GM18511 (cell line): ENCODE data around the gene STON2.
"Not testable (repeated sequence)": the region's sequence is repeated elsewhere in the genome, so short reads cannot be mapped to it uniquely, and the experiment has no call there.

ENCODE experiments used
- ATAC-seq: cut with Tn5 transposase; IDR thresholded peaks from one replicate; pipeline ENCODE4 v1.9.1; 2021; ENCODE audit warnings: mild to moderate bottlenecking, moderate library complexity; ENCODE audit not compliant: unreplicated experiment

Gene STON2

DNA sequence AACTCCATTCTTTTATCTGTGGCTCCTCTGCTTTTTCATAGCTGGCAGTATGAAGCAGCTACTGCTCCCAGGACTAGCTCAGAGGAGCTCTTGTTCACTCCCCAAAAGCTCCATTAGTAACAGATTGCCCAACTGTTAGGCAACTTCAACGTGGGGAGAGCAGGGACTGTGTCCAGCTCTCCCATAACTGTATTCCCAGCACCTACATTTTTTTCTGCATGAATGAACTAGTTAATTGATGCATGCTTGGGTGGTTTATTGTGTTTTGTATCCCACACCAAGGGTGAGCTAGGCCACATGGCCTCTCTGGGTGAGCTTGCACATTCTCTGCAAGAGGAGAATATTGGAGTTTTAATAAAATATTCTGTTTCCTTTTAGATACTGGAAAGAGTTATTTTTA lies 15.2 kb downstream of the STON2 start:
- no peak for ATAC-seq

DNA sequence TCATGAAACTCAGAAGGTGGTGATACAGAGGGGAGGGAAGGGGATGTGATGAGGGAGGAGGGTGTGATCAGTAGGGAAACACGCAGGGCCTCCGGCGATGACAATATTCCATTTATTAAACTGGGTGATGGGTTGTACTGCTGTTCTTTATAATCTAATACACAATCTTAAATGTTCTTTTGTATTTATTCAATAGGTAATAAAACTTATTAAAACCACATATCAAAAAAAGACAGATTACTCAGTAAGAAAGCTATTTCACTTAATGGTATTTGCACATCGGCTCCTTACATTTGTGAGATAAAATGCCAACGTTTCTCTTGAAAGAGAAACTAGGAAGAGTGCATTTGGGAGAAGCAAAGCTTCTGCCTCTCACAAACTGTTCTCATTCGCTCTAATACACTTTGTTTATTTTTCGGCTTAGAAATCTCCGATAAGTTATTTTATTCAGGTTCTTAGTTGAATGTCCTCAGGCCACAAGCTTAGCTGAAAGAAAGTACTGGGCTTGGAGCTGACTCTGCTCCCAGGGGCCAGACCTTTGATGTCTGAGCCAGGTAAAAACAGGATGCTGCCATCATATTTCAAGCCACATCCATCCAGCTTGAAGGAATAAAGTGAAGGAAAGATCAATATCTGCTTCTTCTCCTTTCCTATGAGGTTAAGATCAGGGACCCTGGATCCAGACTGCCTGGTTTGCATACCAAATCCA lies 17.5 kb downstream of the STON2 start:
- ATAC-seq: no peak

DNA sequence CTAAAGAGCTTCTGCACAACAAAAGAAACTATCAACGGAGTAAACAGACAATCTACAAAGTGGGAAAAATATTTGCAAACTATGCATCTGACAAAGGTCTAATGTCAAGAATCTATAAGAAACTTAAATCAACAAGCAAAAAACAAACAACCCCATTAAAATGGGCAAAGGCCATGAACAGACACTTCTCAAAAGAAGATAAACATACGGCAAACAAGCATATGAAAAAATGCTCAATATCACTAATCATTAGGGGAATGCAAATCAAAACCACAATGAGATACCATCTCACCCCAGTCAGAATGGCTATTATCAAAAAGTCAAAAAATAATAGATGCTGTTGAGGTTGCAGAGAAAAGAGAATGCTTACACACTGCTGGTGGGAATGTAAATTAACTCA lies 20.1 kb downstream of the STON2 start:
- ATAC-seq: not testable (repeated sequence)

DNA sequence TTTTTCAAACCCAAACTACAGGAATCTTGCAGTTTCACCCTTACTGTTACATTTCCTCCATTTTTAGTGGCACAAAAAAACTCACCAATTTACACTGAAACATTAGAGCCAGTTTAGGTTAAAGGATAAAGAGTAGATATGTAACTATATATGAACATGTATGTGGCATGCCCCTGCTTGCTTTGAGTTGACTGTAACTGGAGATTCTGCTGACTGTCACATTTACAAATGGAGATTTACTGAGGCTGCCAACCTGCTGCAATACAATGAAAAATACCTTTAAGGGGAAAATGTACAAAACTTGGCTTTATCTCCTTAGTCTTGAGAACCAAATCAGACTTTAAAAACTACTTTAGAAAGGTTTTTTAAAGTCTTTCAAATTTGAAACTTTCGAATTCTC lies 28.3 kb downstream of the STON2 start:
- ATAC-seq: no peak

DNA sequence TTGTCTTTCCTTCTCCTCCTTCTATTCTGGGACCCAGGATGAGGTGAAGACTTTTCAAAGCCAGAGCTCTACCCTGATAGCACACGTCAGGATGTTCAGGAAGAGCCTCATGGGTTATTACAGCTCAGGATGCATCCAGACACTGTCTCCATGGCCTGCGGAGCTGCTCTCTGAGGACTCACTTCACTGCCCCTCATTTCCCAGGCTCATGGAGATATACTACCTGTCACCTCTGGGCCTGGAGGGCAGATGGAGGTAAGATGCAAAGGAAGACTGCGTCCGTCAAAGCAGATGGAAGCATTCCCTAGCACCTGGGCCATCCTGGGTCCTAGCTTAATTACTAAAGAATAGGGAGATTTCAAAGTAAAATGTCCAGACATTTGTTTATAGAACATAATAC lies 32.6 kb downstream of the STON2 start:
- no peak for ATAC-seq

DNA sequence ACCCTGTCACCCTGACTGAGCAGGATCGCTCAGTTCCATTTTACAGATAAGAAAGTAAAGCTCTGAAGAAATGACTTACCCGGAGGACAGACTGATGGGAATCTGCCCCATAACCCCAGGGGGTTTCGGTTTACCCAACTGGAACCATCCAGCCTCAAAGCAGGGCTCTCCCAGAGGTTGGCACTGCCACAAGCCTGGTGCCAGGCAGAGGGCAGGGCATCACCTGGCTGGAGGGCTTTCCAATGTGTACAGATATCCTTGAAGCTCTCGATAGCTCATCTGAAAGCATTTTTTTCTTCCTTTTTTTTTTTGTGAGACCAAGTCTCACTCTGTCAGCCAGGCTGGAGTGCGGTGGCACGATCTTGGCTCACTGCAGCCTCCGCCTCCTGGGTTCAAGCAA lies 33.2 kb downstream of the STON2 start:
- no peak for ATAC-seq

DNA sequence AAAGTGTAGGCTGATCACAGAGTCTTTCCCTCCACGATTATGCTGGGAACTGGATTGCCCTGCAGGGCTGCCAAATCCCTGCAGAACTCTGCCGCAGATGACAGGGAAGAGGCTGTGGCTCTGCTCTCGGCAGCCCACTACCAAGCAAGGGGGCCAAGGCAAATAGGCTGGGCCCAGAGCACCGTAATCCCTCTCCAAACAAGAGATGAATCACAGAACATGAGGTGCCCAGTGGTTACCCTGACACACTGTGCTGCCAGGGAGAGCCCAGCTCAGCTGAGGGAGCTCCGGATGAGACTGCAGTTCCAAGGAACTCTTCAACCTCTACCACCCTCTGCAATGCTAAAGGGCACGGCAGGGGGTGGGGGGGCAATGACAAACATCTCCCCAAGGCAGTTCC lies 33.9 kb downstream of the STON2 start:
- no peak for ATAC-seq

DNA sequence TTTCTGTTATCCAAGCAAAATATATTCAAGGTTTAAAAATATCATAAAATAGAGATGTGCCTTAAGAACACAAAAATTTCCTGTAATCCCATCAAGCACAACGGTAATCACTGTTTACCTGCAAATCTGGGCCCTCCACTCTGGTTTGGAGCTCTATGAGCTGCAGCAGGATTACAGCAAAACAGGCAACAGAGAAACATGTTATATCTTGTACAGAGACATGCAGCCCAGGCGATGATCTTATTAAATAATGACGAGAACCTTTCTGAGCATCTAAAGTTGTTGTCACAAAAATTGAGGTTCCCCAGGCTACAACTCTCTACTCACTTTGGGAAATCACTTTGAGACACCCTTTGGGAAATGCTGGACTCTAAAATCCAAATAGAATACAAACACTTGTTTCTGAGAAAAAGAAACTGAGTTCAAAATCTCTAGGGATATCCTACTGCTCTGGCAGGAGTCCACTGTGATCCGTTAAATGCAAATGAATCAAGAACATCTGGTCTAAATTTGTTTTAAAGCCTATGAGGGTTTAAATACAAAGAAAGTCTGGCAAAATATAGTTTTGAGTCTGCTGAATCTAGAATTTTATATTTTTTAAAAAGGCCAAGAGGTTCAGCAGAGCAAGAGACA lies 36.3 kb downstream of the STON2 start:
- no peak for ATAC-seq

DNA sequence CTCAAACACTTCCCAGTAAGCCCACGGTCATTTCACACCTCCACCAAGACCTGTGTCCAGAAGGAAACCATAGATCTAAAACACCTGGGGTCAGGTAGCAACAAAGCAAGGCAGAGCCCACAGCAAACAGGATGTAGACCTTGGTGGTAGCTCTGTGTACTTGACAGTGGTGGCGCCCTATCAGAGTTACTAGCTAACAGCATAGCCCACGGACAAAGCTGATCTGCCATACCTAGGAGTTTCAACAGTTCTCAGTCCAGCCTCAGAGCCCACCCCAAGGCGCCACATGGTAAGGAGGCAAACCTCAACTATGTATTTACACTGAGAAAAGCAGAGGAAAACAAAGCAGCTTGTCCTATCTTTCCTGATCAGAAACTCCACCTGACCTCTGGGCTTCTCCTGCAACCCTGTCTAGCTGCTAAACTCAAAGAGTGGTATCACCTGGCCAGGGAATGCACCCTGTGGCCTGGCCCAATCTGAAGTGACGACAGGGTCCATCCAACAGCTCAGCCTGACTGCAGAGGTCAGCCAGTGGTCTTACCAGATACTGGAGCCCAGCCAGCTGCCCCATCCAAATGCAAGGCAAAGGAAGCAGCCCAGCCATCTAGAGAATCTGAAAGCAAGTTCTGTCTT lies 46.3 kb downstream of the STON2 start:
- no peak for ATAC-seq

DNA sequence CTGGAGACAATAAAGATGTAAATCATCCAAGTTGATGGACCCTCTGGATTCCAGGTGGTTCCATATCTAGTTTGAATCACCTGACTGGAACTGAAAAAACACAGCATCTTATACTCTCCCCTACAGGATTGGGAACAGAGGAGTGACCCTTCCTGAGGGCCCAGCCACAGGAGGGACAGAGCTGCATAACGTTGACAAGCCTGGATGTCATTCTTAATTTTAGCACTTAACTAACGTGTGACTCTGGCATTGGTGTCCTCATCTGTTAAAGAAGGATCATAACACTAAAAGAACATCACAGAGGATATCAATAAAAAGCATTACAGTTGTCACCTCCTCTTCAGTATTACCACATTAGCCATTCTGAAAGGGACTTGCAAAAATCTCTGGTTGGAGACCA lies 47.7 kb downstream of the STON2 start:
- no peak for ATAC-seq

DNA sequence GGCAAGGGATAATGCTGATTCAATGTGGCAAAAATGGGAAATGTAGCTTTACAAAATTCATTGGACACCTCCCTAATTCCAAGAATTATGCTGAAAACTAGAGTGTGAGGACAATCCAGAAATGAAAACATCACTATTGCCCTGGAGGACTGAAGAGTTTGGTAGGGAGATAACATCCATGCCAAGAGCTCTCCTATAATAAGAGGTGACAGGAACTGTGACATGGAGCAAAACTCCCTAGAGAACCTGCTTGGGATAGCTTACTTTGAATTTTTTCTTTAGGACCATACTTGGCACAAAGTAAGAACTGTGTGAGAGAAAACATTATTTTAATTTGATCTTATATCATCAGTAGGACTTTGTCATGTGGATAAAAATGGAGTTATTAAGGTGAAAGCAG lies 48.9 kb downstream of the STON2 start:
- no peak for ATAC-seq

DNA sequence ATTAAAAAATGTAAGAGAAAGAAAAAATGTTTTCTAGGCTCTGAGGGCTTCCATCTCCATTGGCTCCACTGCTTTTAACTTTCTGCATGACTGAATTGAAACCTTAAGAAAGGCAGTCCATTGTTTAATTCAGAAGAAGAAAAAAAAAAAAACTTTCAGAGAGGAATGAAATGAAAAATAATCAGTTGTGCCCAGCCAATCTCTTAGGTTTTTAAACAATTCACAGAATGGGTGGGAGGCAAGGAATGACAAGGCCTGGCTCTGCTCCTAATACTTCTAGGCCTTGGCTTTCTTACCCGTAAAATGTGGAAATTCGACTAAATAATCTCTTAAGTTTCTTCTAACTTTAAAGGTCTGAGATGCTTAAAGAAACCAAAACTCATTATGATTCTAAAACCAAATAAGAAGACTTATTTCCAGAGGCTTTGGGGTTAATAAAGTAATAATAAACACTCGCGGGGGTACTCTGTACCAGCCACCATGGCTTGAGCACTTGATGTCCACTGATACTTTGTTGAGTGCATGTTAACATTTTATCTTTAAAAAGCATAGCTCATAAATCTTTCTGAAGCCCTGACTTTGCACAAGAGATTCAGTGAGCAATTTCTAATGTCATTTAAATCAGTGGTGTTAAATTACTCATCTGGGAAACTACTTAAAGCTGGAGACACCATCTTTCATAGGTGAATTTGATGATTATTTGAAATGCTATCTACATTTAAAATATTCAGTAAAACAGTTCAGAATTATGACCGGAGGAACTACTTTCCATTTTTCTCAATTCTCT lies 49.6 kb downstream of the STON2 start:
- ATAC-seq: no peak

DNA sequence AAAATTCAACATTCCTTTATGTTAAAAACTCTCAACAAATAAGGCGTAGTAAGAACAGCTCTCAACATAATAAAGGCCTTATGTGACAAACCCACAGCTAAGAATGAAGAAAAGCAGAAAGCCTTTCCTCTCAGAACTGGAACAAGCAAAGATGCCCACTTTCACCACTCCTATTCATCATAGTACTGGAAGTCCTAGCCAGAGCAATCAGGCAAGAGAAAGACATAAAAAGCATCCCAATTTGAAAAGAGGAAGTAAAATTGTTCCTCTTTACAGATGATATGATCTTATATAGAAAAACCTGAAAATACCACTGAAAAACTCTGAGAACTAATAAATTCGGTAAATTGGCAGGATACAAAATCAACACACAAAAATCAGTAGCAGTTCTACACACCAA lies 52.1 kb downstream of the STON2 start:
- ATAC-seq: no peak

DNA sequence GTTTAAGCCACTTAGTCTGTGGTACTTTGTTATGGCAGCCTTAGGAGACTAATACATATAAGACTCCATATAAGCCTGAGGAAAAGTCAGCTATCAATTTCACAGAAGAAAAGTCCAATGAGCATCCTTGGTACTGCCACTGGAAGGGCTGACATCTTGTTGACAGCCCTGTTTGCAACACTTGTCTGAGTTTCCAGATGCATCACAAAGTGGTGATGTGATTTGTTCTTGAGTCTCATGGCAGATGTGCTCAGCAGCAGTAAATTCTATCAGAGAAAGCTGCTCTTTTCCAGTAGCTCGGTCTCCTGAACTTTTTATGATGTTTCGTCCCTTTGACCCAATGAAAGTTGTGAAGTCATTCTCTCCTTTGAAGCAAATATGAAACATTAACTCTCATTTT lies 54.3 kb downstream of the STON2 start:
- no peak for ATAC-seq

DNA sequence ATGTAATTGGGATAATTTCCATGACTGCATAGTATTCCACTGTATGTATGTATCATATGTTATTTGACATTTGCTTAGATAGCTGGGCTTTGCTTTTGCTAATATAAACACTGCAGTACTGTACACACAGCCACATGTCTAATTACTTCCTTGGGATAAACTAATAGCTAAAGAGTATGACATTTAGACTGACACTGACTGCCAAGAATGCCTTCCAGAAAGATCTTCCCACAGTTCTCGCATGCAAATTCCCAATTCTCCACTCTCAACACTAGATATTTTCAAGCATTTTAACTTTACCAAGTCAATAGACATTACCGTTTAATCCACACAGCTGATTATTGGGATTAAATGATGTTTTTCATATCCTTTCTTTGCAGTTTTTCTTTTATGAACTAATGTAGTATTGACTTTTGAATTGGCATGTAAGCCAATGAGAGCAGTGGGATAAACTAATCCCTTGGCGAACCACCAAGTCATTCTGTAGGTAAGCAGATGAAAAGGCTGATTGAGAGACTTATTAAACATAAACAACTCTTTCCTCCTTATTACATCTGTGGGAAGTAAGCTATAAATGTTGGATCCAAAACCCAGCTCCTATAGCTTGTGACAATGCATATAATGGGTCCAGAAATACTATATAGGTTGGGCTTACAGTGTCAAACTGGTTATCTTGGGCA lies 55.5 kb downstream of the STON2 start:
- no peak for ATAC-seq

DNA sequence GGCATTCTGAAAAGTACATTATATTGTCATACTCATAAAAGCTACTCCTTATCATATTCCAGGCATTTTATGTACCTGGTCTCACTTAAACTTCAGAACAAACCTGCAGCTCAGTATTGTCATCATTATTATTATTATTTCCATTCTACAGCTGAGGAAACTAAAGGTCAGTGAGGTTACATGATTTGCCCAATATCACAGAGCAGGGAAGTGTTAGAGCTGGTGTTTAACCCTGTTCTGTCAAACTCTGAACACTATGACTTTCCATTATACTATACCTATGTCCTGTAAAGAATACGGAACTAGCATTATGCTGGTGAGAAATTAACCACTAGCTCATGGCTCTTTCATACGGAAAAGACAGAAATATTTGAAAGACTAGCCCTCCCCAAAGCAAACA lies 56.4 kb downstream of the STON2 start:
- ATAC-seq: no peak

DNA sequence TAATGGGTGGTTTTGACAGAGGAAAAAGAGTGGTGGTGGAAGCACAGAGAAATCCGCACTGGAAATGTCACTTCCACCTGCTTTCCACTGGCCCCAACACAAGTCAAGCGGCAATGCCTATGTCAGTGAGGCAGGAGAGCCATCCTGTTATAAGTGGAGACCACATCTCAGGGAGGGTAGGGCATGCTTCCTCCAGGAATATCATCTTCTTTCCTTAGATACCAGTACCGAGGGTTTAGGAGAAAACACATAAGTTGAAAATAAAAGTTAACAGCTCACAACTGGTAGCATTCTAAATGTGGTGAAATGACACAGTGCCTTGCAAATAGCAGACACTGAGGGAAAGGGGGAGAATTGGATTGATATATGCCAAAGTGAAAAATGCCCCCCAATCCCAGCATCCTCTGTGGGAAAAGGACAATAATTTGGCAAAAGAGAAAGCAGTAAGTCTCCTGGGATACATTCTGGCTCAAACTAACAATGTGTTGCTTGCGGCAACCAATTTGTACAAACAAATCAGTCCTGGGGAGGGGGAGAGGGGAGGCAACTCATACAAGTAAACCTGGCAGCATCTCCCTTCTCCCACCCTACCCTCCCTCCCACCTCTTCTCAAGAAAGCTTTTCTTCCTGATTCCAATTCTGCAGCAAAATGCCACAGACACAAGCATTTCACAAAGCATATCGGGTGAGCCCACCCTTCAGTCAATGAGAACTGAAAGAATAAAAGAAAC lies 57.1 kb downstream of the STON2 start:
- no peak for ATAC-seq

DNA sequence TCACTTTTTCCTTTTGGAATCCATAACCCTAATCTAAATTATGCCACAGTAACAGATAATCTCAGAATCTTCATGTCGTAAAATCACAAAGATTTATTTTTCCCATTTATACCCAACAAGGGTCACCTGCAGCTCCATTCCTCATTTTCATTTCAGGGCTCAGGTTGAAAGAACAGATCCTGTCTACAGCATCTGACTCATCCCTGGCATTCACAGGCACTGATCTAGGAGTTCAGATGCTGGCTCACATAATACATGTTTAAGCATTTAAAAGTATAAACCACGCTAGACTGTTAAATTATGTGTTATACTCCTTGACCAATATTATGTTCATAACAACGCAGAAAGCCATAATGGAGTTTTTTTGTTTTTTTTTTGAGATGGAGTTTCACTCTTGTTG lies 58.3 kb downstream of the STON2 start:
- no peak for ATAC-seq

DNA sequence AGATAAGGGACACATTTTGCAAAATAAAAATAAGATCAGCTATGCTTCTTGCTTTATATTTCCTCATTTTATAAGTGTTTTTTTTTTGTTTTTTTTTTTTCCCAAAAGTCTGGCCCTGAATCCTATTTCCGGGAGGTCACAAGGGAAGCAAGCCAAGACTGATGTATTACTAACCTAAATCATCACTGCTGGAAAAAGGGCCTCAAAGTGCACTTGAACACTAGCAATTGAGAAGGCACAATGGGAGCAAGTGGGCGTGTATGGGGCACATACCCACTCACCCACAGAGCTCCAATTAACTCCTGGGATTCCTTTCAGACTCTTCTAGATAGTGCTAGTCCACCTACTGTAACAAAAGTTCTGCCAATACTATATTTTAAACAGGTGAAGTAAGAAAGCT lies 58.8 kb downstream of the STON2 start:
- no peak for ATAC-seq

DNA sequence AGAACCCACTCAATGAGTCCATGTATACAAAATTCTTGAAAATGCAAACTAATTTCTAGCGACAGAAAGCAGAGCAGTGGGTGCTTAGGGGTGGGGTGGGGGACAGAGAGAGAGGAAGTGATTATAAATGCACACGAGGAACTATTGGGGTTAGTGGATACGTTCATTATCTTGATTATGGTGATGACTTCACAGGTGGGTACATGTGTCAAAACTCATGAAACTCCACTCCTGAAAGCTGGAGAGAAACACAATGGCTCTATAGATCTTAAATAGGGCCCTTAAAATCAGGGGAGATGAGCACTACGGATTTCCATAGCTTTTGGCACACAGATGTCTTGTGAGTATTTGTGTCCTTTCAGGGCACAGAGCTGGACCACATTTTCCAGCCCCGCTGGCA lies 59.9 kb downstream of the STON2 start:
- no peak for ATAC-seq

DNA sequence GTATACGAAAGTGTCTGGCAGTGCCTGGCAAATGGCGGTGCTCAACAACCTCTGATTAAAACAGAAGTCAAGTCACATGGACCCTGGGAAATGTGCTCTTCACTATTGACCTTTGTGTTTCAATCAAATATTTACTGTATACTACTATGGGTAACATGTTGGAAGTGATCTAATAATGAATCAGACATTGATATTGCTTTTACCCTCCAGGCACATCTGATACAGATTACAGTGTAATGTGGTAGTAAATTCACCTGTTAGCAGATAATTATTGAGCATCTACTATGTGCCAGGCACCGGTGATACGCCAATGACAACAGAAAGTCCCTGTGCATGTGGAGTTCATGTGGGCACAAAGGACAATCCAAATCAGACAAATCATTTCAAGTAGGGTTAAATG lies 63.1 kb downstream of the STON2 start:
- no peak for ATAC-seq
